IMR-90 (cell line): Measurements from ENCODE around the gene ITIH5. TPM values are rescaled to one million over a fixed set of nuclear protein-coding genes. Genes with fewer than 3 reads are reported as not detected.

Experiments used
- ATAC-seq: fragments of 200-7000 bp; cut with Tn5 transposase; 2 replicates; pipeline ENCODE4 v1.9.1; 2020; ENCODE audit warnings: low read depth, mild to moderate bottlenecking, moderate library complexity
- Bru-seq: library from RNA; stranded (reverse); fragments of 400-500 nt; gene quantifications from one replicate; lab custom pipeline; 2021; lab: Mats Ljungman, UMichigan
- BruChase-seq, 2 experiments: library from RNA; stranded (reverse); fragments of 400-500 nt; gene quantifications; one replicate each; lab custom pipeline; 2021; lab: Mats Ljungman, UMichigan
- BruUV-seq: library from RNA; stranded (reverse); fragments of 400-500 nt; replicated peaks from 2 replicates; lab custom pipeline; 2021; lab: Mats Ljungman, UMichigan
- CTCF ChIA-PET: fragments of 300-600 bp; formaldehyde crosslinking; extraction: SDS; loops from one replicate; lab custom pipeline; 2021; ENCODE audit warnings: antibody characterized with exemption; lab: Yijun Ruan, JAX
- POLR2A ChIA-PET: fragments of 300-600 bp; sonication (Branson Sonifier 250); formaldehyde crosslinking; loops from one replicate; lab custom pipeline; 2022; ENCODE audit warnings: antibody characterized with exemption; ENCODE audit not compliant: unreplicated experiment; lab: Charles Lee
- DNase-seq: peaks from one replicate; pipeline ENCODE4 v3.0.0; 2013
- H2AFZ ChIP-seq: replicated peaks from 2 replicates; pipeline ENCODE3; 2013; ENCODE audit warnings: low read length, mild to moderate bottlenecking; ENCODE audit not compliant: poor library complexity
- H2AK5ac ChIP-seq: 2 replicates; pipeline ENCODE4 v1.6.1; 2013; ENCODE audit warnings: low read depth, low read length, inconsistent platforms
- H2AK9ac ChIP-seq: replicated peaks from 2 replicates; pipeline ENCODE3; 2013; ENCODE audit warnings: mild to moderate bottlenecking, low read depth, low read length, moderate library complexity; ENCODE audit not compliant: poor library complexity
- H2BK120ac ChIP-seq: 2 replicates; pipeline ENCODE4 v1.6.1; 2013; ENCODE audit warnings: low read depth, low read length, inconsistent platforms
- H2BK15ac ChIP-seq: 3 replicates; pipeline ENCODE4 v1.6.1; 2013; ENCODE audit warnings: low read depth, low read length, inconsistent platforms
- H2BK20ac ChIP-seq: 2 replicates; pipeline ENCODE4 v1.6.1; 2013; ENCODE audit warnings: low read depth, mild to moderate bottlenecking, inconsistent platforms, low read length, moderate library complexity
- H2BK5ac ChIP-seq: 2 replicates; pipeline ENCODE4 v1.6.1; 2013; ENCODE audit warnings: mild to moderate bottlenecking, low read depth, low read length, inconsistent platforms; ENCODE audit not compliant: poor library complexity, severe bottlenecking
- H3K14ac ChIP-seq: replicated peaks from 2 replicates; pipeline ENCODE4 v1.6.1; 2013; ENCODE audit warnings: low read depth, low read length, inconsistent platforms
- H3K18ac ChIP-seq: 2 replicates; pipeline ENCODE4 v1.6.1; 2013; ENCODE audit warnings: low read depth, low read length, control low read depth
- H3K23ac ChIP-seq: 2 replicates; pipeline ENCODE4 v1.6.1; 2013; ENCODE audit warnings: low read depth, low read length, inconsistent platforms
- H3K27ac ChIP-seq: 2 replicates; pipeline ENCODE4 v1.5.1; 2013; ENCODE audit warnings: mild to moderate bottlenecking, control low read depth, low read length; ENCODE audit not compliant: insufficient read depth
- H3K27me3 ChIP-seq: 2 replicates; pipeline ENCODE4 v1.6.1; 2013; ENCODE audit warnings: low read length; ENCODE audit not compliant: control insufficient read depth, insufficient read depth
- H3K36me3 ChIP-seq: 2 replicates; pipeline ENCODE4 v1.6.1; 2013; ENCODE audit warnings: low read length, mixed read lengths; ENCODE audit not compliant: control insufficient read depth, insufficient read depth
- H3K4ac ChIP-seq: 2 replicates; pipeline ENCODE4 v1.6.1; 2013; ENCODE audit warnings: low read depth, low read length, inconsistent platforms
- H3K4me1 ChIP-seq: 2 replicates; pipeline ENCODE4 v1.6.1; 2013; ENCODE audit warnings: low read length, mixed read lengths; ENCODE audit not compliant: control insufficient read depth, insufficient read depth
- H3K4me2 ChIP-seq: 2 replicates; pipeline ENCODE4 v1.6.1; 2013; ENCODE audit warnings: low read depth, mild to moderate bottlenecking, control low read depth, low read length, moderate library complexity
- H3K4me3 ChIP-seq: 2 replicates; pipeline ENCODE4 v1.5.1; 2013; ENCODE audit warnings: low read depth, mild to moderate bottlenecking, control low read depth, low read length, moderate library complexity; ENCODE audit not compliant: insufficient read depth
- H3K56ac ChIP-seq: 2 replicates; pipeline ENCODE4 v1.6.1; 2013; ENCODE audit warnings: low read length, inconsistent platforms; ENCODE audit not compliant: insufficient read depth; ENCODE audit errors: extremely low read depth
- H3K79me1 ChIP-seq, 2 experiments: 2 replicates each; pipeline ENCODE4 v1.6.1; 2013; ENCODE audit warnings: low read length in 2 of 2, inconsistent platforms in 1 of 2, low read depth in 1 of 2
- H3K9ac ChIP-seq: 2 replicates; pipeline ENCODE4 v1.6.1; 2013; ENCODE audit warnings: low read depth, low read length, control low read depth
- H3K9me1 ChIP-seq: 2 replicates; pipeline ENCODE4 v1.6.1; 2013; ENCODE audit warnings: low read length, inconsistent platforms; ENCODE audit not compliant: insufficient read depth
- H3K9me3 ChIP-seq: 2 replicates; pipeline ENCODE4 v1.6.1; 2013; ENCODE audit warnings: low read length; ENCODE audit not compliant: control insufficient read depth, insufficient read depth
- H4K20me1 ChIP-seq: 2 replicates; pipeline ENCODE4 v1.6.1; 2013; ENCODE audit warnings: low read length, inconsistent platforms; ENCODE audit not compliant: insufficient read depth
- H4K5ac ChIP-seq: 2 replicates; pipeline ENCODE4 v1.6.1; 2013; ENCODE audit warnings: mild to moderate bottlenecking, low read depth, low read length, control low read depth
- H4K8ac ChIP-seq, 2 experiments: 2 replicates each; pipeline ENCODE4 v1.6.1; 2013; ENCODE audit warnings: low read depth in 2 of 2, low read length in 2 of 2, control low read depth in 1 of 2, inconsistent platforms in 1 of 2
- H4K91ac ChIP-seq: 2 replicates; pipeline ENCODE4 v1.6.1; 2013; ENCODE audit warnings: low read depth, low read length, inconsistent platforms; ENCODE audit not compliant: insufficient read depth
- BHLHE40 ChIP-seq: fragments of 150-350 bp; IDR thresholded peaks from 2 replicates; pipeline ENCODE4 v1.6.1; 2016; ENCODE audit warnings: mild to moderate bottlenecking, low read depth, low read length
- FOS ChIP-seq: fragments of 150-350 bp; IDR thresholded peaks from 2 replicates; pipeline ENCODE4 v1.6.1; 2016; ENCODE audit warnings: low read depth, low read length
- MAZ ChIP-seq: IDR thresholded peaks from 2 replicates; pipeline ENCODE4 v1.6.1; 2012; ENCODE audit warnings: low read depth, mild to moderate bottlenecking, low read length, improper control_type of control experiment, moderate library complexity, borderline replicate concordance
- MXI1 ChIP-seq: IDR thresholded peaks from 2 replicates; pipeline ENCODE4 v1.6.1; 2012; ENCODE audit warnings: low read depth, mild to moderate bottlenecking, low read length, moderate library complexity, borderline replicate concordance
- NFE2L2 ChIP-seq: fragments of 150-350 bp; IDR thresholded peaks from 2 replicates; pipeline ENCODE4 v1.6.1; 2016; ENCODE audit warnings: low read depth, mild to moderate bottlenecking, low read length
- POLR2A ChIP-seq: IDR thresholded peaks from 2 replicates; pipeline ENCODE4 v1.6.1; 2012; ENCODE audit warnings: mild to moderate bottlenecking, low read depth, low read length
- RAD21 ChIP-seq: IDR thresholded peaks from 2 replicates; pipeline ENCODE4 v1.6.1; 2012; ENCODE audit warnings: low read length, improper control_type of control experiment
- RCOR1 ChIP-seq: IDR thresholded peaks from 2 replicates; pipeline ENCODE4 v1.6.1; 2012; ENCODE audit warnings: mild to moderate bottlenecking, low read length, improper control_type of control experiment; ENCODE audit not compliant: insufficient replicate concordance
- RFX5 ChIP-seq: IDR thresholded peaks from 2 replicates; pipeline ENCODE4 v1.8.0; 2012; ENCODE audit warnings: low read depth, mild to moderate bottlenecking, low read length, moderate library complexity
- USF2 ChIP-seq: fragments of 150-350 bp; IDR thresholded peaks from 2 replicates; pipeline ENCODE4 v1.6.1; 2017; ENCODE audit warnings: mild to moderate bottlenecking, antibody characterized with exemption, low read length, low read depth
- WGBS, 2 experiments: methylation state at CpG; one replicate each; pipeline versions ENCODE4 v1.1.5 to v1.1.7; 2013; ENCODE audit warnings: missing lambda C conversion rate in 2 of 2; ENCODE audit not compliant: insufficient read length in 1 of 2; ENCODE audit errors: extremely low coverage in 2 of 2; 5-methylcytosine and 5-hydroxymethylcytosine counted together
- dilution Hi-C: fragments of 300-500 bp; cut with HindIII; formaldehyde crosslinking; loops from one replicate; pipeline ENCODE4 v1.14.3; 2018; ENCODE audit warnings: low sequenced_read_pairs; ENCODE audit not compliant: unreplicated experiment
- in situ Hi-C: fragments of 300-500 bp; cut with MboI; formaldehyde crosslinking; loops from 3 replicates; pipeline ENCODE4 v1.14.3; 2019; ENCODE audit warnings: low sequenced_read_pairs, inconsistent platforms, mixed read lengths
- intact Hi-C: fragments of 100-400 bp; cut with micrococcal nuclease; formaldehyde crosslinking; loops from 2 replicates; pipeline ENCODE4 v1.10.0; 2022
- long read RNA-seq: library from polyadenylated mRNA; unstranded; transcript quantifications from one replicate; pipeline ENCODE4 v2.0.0, GENCODE V29; 2021; ENCODE audit not compliant: unreplicated experiment
- polyA plus RNA-seq, 3 experiments: library from polyadenylated mRNA; depleted of rRNA; stranded (reverse); fragments of >200 nt; gene quantifications; 2 replicates each; pipeline ENCODE4 v1.2.3, GENCODE V29; 2012; ENCODE audit warnings: low replicate concordance in 1 of 3
- total RNA-seq: library from RNA; depleted of rRNA; stranded (reverse); fragments of >200 nt; gene quantifications from 2 replicates; pipeline ENCODE4 v1.2.3, GENCODE V29; 2012; rRNA removed
- TF ChIP-seq, protein P1 (sequence below): conservative IDR thresholded peaks from 2 replicates; pipeline ENCODE4 v1.5.1; 2012; ENCODE audit warnings: mild to moderate bottlenecking, low read depth, low read length, improper control_type of control experiment
- TF ChIP-seq, protein P2 (sequence below): fragments of 150-350 bp; IDR thresholded peaks from 2 replicates; pipeline ENCODE4 v1.6.1; 2016; ENCODE audit warnings: low read depth, mild to moderate bottlenecking, low read length, moderate library complexity, borderline replicate concordance

The ITIH5 gene
- total RNA-seq (under 0.01 TPM in 2 replicates), polyA plus RNA-seq (2012; rRNA removed) (0.07 TPM in 2 replicates), Bru-seq, nascent RNA (percentile 18 among the genes with signal in this experiment), BruChase-seq, experiment 1, labeled RNA remaining after a 6-hour chase (percentile 29 among the genes with signal in this experiment), BruChase-seq, experiment 2, labeled RNA remaining after a 2-hour chase (percentile 17 among the genes with signal in this experiment)
- polyA plus RNA-seq (2012; cell fraction: cytosol; rRNA removed): 0.02 TPM in 1 of 2 replicates, not detected in the other
- polyA plus RNA-seq (2012; cell fraction: nucleus; rRNA removed; ENCODE audit: low replicate concordance): 0.04 and 0.08 TPM in 2 replicates
- long read RNA-seq, full-length matches to known transcripts: 1 of 5 reads
- long read RNA-seq, partial matches to known transcripts: 2 of 5 reads
- long read RNA-seq, other reads (novel, unspliced or antisense): 2 of 5 reads

GRCh38 chr10:7666253-7667023 is at the start of gene ITIH5:
Gene ITIH5 (minus strand): TSS chr10:7666966. CDS start chr10:7666892, 74 bp downstream.
- H2BK120ac ChIP-seq: no peak within 1 kb of the TSS
- no peaks in the 10 kb centered on the region; the same call in 1 of the 2 replicates for H3K4me1 ChIP-seq
- H3K9me3 ChIP-seq: no peaks in the 10 kb centered on the region
- peak within 1 kb of the TSS; percentile 46; the same call in 1 of the 2 replicates for H3K4me2 ChIP-seq
- DNase-seq (no peak), ATAC-seq (peak; percentile 21; the same call in 1 of the 2 replicates)
- dilution Hi-C loops: no loop called here
- no peaks in the 10 kb centered on the region for H3K9me1 ChIP-seq
- H3K9ac ChIP-seq: no peak within 1 kb of the TSS
- H2AK9ac ChIP-seq: peak within 1 kb of the TSS; percentile 55
- BruUV-seq: no TSS peak
- no peaks in the 10 kb centered on the region for H3K79me1 ChIP-seq
- intact Hi-C loops: no loop called here
- H3K27ac ChIP-seq: no peak within 1 kb of the TSS
- H3K56ac ChIP-seq: no peak within 1 kb of the TSS
- POLR2A ChIA-PET: no interaction called here
- no peak within 1 kb of the TSS for H3K23ac ChIP-seq
- peak within 1 kb of the TSS; percentile 36; the same call in 1 of the 2 replicates for H3K4me3 ChIP-seq
- no peaks in the 10 kb centered on the region for H3K36me3 ChIP-seq
- no peak within 1 kb of the TSS for H3K4ac ChIP-seq
- H4K91ac ChIP-seq: no peak within 1 kb of the TSS
- no peak within 1 kb of the TSS for H2BK5ac ChIP-seq
- no peaks in the 10 kb centered on the region for H4K20me1 ChIP-seq
- no peak within 1 kb of the TSS for H4K5ac ChIP-seq
- peak within 1 kb of the TSS; percentile 33 for H2AFZ ChIP-seq
- no peak within 1 kb of the TSS for H3K18ac ChIP-seq
- 1% methylated on average over 15 of the region's 54 CpGs; no CpG with 5 or more reads in 1 of the 2 experiments for WGBS, 2 experiments
- H3K14ac ChIP-seq: no peak within 1 kb of the TSS
- CTCF ChIA-PET: interaction anchor here (0.6 to 0.7 kb wide), 2 partner anchors 195 to 413 kb away, joined by 3 to 4 read pairs; no protein-coding TSS in a partner anchor
- H2AK5ac ChIP-seq: no peak within 1 kb of the TSS
- in situ Hi-C loops: no loop called here
- no peak within 1 kb of the TSS for H2BK15ac ChIP-seq
- H3K27me3 ChIP-seq: peaks cover 25% of the 10 kb centered on the region
- no peak within 1 kb of the TSS for H4K8ac ChIP-seq
- H2BK20ac ChIP-seq: no peak within 1 kb of the TSS
- TF ChIP-seq RFX5: no peak
- TF ChIP-seq BHLHE40: no peak
- no peak for TF ChIP-seq MAZ
- no peak for TF ChIP-seq MXI1
- no peak for TF ChIP-seq RCOR1
- TF ChIP-seq, protein P1, sequence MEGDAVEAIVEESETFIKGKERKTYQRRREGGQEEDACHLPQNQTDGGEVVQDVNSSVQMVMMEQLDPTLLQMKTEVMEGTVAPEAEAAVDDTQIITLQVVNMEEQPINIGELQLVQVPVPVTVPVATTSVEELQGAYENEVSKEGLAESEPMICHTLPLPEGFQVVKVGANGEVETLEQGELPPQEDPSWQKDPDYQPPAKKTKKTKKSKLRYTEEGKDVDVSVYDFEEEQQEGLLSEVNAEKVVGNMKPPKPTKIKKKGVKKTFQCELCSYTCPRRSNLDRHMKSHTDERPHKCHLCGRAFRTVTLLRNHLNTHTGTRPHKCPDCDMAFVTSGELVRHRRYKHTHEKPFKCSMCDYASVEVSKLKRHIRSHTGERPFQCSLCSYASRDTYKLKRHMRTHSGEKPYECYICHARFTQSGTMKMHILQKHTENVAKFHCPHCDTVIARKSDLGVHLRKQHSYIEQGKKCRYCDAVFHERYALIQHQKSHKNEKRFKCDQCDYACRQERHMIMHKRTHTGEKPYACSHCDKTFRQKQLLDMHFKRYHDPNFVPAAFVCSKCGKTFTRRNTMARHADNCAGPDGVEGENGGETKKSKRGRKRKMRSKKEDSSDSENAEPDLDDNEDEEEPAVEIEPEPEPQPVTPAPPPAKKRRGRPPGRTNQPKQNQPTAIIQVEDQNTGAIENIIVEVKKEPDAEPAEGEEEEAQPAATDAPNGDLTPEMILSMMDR: no peak
- no peak for TF ChIP-seq RAD21
- TF ChIP-seq, protein P2, sequence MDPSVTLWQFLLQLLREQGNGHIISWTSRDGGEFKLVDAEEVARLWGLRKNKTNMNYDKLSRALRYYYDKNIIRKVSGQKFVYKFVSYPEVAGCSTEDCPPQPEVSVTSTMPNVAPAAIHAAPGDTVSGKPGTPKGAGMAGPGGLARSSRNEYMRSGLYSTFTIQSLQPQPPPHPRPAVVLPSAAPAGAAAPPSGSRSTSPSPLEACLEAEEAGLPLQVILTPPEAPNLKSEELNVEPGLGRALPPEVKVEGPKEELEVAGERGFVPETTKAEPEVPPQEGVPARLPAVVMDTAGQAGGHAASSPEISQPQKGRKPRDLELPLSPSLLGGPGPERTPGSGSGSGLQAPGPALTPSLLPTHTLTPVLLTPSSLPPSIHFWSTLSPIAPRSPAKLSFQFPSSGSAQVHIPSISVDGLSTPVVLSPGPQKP: no peak
- TF ChIP-seq NFE2L2: no peak
- no peak for TF ChIP-seq POLR2A
- TF ChIP-seq FOS: no peak
- TF ChIP-seq USF2: no peak
